ENCODE results near the gene SYTL3.

Gene SYTL3

DNA sequence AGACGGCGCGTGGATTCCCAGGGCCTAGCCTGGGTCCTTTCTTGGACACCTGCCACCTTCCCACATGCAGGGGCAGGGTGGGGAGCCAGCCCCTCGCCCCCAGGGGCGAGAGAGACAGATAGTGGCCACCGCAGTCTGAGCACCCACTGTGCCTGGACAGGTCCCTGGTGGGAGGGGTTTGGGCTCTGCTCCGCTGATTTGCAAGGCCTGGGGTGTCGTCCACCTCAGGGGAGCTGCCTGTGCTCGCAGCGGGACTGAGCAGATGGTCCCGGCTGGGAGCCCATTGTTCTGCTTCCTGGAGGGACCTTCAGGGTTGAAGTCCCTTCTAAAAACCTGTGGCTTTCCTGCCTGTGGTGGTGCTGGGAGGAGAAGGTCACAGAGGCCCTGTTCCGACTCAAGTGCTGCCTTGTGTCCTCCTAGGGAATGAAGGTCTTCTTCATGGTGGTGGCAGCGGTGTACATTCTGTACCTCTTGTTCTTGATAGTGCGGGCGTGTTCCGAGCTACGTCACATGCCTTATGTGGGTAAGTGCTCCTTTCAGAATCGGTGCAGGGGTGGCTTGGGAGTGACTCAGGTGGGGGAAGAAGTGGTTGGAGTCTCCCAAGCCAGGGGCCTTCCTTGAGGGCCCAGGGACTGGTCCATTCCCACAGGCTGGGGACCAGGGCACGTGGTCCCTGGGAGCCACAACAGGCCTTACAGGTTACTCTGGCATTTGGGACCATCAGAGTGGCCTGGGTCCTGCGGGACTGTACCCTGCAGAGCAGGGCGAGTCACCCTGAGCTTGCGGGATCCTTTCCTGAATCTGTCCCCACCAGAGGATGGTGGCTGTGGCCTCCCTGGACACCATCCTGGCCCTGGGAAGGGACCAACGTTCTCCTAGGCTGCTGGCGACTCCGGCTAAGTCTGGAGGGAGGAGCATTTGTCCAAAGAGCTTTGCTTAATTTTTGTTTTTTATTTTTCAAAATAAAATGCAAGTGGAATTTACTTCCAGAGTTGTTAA lies 24.9 kb upstream of the SYTL3 start:
- WGBS, 2 experiments (ENCODE audit: insufficient coverage in 2 of 2) = 95 to 96% methylated on average over 19 to 22 of the region's 25 CpGs
- H3K27ac ChIP-seq (ENCODE audit: low read depth, low read length, severe bottlenecking) = no peak overlapping the region
- H3K36me3 ChIP-seq (ENCODE audit: control insufficient read depth, insufficient read depth, low read length) = peaks cover 89% of the 10 kb centered on the region
- H3K4me1 ChIP-seq (ENCODE audit: control insufficient read depth, insufficient read depth, low read length, poor library complexity, severe bottlenecking) = no peaks in the 10 kb centered on the region
- H3K4me3 ChIP-seq (ENCODE audit: extremely low read depth, insufficient read depth, low read length, poor library complexity, severe bottlenecking) = no peak overlapping the region
- no peaks in the 10 kb centered on the region for H3K9me3 ChIP-seq (ENCODE audit: control insufficient read depth, low read length)

DNA sequence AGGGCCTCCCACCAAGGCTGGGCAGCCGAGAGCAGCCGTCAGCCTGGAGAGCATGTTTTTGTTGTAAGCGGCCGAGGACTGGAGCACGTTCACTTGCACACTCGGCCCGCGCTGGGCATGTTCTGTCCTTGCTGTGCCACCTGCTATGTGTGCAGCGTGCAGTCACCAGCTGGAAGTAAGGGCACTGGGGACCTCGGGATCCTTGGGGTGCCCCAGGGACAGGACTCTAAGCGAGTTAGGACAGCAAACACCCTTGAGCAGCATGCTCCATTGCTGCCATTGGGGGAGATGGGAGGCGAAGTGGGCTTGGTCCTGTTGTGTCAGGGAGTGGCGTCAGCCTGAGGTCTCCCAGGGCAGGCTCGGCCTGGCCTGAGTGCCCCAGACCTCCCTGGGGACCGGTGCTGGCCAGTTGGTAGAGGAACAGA lies 24.0 kb upstream of the SYTL3 start:
- Histone ChIP-seq H3K4me3 (ENCODE audit: extremely low read depth, insufficient read depth, low read length, poor library complexity, severe bottlenecking) (no peak overlapping the region), H3K36me3 (ENCODE audit: control insufficient read depth, insufficient read depth, low read length) (peaks cover 89% of the 10 kb centered on the region), H3K27ac (ENCODE audit: low read depth, low read length, severe bottlenecking) (no peak overlapping the region), H3K4me1 (ENCODE audit: control insufficient read depth, insufficient read depth, low read length, poor library complexity, severe bottlenecking) (no peaks in the 10 kb centered on the region), H3K9me3 (ENCODE audit: control insufficient read depth, low read length) (no peaks in the 10 kb centered on the region)
- 91 to 96% methylated on average over 14 to 15 of the region's 15 CpGs for WGBS, 2 experiments (ENCODE audit: insufficient coverage in 2 of 2)

DNA sequence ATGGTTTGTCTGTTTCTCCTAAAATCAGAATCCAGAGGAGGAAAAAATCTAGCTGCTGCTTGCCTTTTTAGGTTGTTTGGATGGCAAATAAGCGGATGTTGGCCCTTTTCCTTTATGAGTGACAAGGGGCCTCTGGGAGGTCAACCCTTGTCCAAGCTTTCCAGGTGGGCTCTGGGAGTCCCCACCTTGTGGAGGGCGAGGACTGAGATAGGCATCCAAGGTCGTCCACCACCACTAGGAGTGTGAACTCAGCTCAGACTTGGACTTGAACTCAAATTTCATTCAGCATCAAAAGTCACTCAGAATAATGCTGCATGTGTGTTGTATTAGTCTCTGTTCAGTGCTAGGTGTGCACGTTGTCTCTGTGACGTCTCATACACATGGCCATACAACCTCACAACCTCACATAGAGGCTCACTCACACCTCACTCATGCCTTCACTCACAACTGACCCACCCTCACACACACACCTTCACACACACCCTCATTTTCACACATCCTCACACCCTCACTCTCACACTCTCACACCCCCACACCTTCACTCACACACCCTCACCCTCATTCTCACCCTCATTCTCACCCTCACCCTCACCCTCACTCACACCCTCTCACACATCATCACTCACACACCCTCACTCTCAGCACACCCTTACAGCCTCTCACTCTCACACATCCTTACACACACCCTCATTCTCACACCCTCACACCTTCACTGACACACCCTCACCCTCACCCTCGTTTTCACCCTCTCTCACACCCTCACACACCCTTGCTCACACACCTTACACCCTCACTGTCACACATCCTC lies 23.3 kb upstream of the SYTL3 start:
- Histone ChIP-seq H3K4me3 (ENCODE audit: extremely low read depth, insufficient read depth, low read length, poor library complexity, severe bottlenecking) (no peak overlapping the region), H3K36me3 (ENCODE audit: control insufficient read depth, insufficient read depth, low read length) (peaks cover 87% of the 10 kb centered on the region), H3K9me3 (ENCODE audit: control insufficient read depth, low read length) (no peaks in the 10 kb centered on the region), H3K4me1 (ENCODE audit: control insufficient read depth, insufficient read depth, low read length, poor library complexity, severe bottlenecking) (peaks cover 2% of the 10 kb centered on the region), H3K27ac (ENCODE audit: low read depth, low read length, severe bottlenecking) (no peak overlapping the region)
- WGBS, 2 experiments (ENCODE audit: insufficient coverage in 2 of 2) = 83 to 91% methylated on average over 4 to 5 of the region's 6 CpGs

DNA sequence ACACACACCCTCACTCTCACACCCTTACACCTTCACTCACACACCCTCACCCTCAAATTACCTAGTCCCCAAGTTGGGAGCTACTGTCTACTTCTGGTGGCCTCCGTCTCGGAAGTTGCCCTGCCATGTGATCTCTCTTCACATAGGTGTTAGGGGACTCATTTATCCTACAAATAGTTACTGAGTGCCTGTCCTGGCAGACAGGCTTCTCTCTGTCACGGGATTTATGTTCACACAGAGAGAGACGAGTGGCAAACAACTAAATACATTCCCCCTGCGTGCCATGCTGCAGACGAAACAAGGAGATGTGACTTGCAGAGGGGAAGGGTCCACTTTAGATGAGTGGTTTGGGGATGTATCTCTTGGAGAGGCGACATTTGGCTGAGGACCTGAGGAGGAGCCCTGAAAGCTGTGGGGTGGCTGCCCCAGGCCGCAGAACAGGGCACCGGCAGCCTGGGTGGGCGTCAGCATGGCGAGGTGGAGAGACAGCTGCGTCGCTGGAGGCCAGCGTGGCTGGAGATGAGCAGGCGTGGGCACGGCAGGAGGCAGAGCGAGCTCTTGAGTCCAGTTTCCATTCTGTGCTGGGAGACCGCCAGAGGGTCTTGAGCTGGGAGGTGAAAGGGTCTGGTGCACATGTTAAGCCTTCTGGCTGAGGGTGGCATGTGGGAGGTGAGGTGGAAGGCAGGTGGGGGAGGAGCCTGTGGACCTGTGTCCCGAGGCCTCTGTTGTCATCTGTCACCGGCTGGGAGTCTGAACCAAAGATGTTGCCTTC lies 22.5 kb upstream of the SYTL3 start:
- H3K4me3 ChIP-seq (ENCODE audit: extremely low read depth, insufficient read depth, low read length, poor library complexity, severe bottlenecking) = no peak overlapping the region
- 88 to 95% methylated on average over 15 to 16 of the region's 20 CpGs for WGBS, 2 experiments (ENCODE audit: insufficient coverage in 2 of 2)
- no peaks in the 10 kb centered on the region for H3K9me3 ChIP-seq (ENCODE audit: control insufficient read depth, low read length)
- no peak overlapping the region for H3K27ac ChIP-seq (ENCODE audit: low read depth, low read length, severe bottlenecking)
- peaks cover 84% of the 10 kb centered on the region for H3K36me3 ChIP-seq (ENCODE audit: control insufficient read depth, insufficient read depth, low read length)
- peaks cover 10% of the 10 kb centered on the region for H3K4me1 ChIP-seq (ENCODE audit: control insufficient read depth, insufficient read depth, low read length, poor library complexity, severe bottlenecking)

DNA sequence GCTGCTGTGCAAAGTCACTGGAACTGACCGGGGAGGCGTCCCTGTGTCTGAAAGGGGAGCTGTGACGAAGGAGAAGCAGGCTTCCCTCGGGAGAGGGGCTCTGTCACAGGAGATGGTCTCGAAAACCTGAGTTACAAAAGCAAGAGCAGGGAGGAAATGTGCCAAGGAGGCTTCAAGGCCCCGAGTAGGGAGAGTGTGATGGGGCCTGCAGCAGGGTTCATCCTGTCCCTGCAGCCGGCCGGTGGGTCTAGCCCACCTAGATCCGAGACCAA lies 22.0 kb upstream of the SYTL3 start:
- Histone ChIP-seq H3K9me3 (ENCODE audit: control insufficient read depth, low read length) (no peaks in the 10 kb centered on the region), H3K27ac (ENCODE audit: low read depth, low read length, severe bottlenecking) (no peak overlapping the region), H3K4me3 (ENCODE audit: extremely low read depth, insufficient read depth, low read length, poor library complexity, severe bottlenecking) (no peak overlapping the region), H3K4me1 (ENCODE audit: control insufficient read depth, insufficient read depth, low read length, poor library complexity, severe bottlenecking) (peaks cover 11% of the 10 kb centered on the region), H3K36me3 (ENCODE audit: control insufficient read depth, insufficient read depth, low read length) (peaks cover 80% of the 10 kb centered on the region)
- 93 to 95% methylated on average over 9 of the region's 9 CpGs for WGBS, 2 experiments (ENCODE audit: insufficient coverage in 2 of 2)

DNA sequence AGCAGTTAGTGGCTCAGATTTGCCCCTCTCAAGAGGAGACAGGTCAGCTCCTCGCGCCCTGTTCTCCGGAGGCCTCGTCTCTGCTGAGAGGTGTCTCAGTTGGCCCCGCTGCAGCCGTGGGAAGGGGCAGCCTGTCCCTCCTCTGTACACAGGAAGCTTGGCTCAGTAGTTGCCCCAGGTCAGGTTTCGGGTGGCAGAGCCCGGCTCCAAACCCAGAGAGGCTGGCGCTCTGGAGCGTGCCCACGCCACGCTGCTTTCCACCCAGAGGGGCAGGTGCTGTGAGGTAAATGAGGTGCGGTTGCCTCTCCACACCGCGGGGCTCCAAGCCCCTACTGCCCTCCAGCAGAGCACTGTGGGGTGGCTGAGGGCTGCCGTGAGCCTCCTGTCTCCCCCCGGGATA lies 21.3 kb upstream of the SYTL3 start:
- 92 to 94% methylated on average over 9 to 11 of the region's 17 CpGs for WGBS, 2 experiments (ENCODE audit: insufficient coverage in 2 of 2)
- Histone ChIP-seq H3K36me3 (ENCODE audit: control insufficient read depth, insufficient read depth, low read length) (peaks cover 82% of the 10 kb centered on the region), H3K27ac (ENCODE audit: low read depth, low read length, severe bottlenecking) (no peak overlapping the region), H3K9me3 (ENCODE audit: control insufficient read depth, low read length) (no peaks in the 10 kb centered on the region), H3K4me3 (ENCODE audit: extremely low read depth, insufficient read depth, low read length, poor library complexity, severe bottlenecking) (no peak overlapping the region), H3K4me1 (ENCODE audit: control insufficient read depth, insufficient read depth, low read length, poor library complexity, severe bottlenecking) (peaks cover 11% of the 10 kb centered on the region)

DNA sequence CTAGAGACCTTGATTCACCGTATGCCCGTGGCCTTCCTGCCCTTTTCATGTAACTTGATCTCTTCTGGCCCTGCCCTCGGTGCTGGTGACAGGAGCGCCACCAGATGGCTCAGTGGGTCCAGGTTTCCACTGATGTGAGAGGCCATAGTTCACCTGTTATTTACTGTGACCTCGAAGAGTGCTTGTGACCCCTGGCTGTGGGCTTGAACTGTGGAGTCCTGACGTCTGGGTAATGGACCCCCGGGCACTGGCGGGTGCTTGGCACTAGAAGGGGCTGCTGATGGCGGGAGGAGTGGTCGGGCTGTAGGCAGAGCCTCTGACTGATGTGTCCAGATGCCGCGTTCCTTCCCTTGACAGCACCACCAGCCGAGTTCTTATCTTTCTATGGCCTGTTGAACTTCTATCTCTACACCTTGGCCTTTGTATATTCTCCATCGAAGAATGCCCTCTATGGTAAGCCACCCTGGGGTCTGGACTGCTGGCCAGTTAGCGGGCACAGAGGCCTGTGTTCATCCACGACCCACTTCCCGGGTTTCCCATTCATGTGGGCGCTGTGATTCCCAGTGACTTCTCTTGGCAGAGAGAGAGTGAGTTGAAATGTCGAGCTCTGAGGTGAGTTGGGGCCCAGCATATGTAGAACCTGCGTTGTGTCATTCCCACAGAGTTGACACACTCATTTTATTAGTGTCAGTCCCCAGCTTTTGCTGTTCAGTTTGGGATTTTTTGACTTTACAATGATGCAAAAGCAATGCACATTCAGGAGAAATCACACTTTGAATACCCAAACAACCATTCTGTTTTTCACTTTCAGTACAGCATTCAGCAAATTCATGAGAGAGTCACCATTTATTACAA lies 20.3 kb upstream of the SYTL3 start:
- H3K36me3 ChIP-seq (ENCODE audit: control insufficient read depth, insufficient read depth, low read length) = peaks cover 75% of the 10 kb centered on the region
- no peaks in the 10 kb centered on the region for H3K9me3 ChIP-seq (ENCODE audit: control insufficient read depth, low read length)
- 90 to 93% methylated on average over 14 to 20 of the region's 20 CpGs for WGBS, 2 experiments (ENCODE audit: insufficient coverage in 2 of 2)

DNA sequence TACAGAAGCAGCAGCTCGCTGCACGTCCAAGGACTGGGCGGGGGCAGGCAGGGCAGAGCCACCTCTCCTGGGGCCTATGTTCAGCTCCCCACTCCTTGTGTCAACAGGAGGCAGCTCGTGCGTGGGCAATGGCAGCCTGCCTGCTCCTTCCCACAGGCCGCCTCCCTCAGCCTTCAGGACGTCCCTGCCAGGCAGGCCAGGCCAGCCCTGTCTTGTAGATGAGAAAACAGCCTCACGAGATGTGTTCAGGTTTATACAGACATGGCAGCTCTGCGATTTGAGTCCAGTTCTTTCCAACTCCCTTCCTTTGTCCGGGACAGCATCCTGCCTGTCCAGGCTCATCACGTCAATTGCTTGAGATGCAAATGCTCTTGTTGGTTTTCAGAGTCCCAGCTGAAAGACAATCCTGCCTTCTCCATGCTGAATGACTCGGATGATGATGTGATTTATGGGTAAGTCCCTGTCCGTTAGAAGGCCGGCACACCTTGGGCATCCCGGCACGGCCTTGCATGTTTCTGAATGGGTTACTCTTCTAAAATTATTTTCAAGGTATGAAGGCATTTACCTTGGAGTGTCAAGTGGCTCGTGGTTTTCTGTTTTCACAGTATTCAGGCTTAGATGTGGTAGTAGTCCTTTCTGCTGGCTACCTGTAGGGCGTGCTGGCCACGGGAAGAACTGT lies 18.8 kb upstream of the SYTL3 start:
- peaks cover 11% of the 10 kb centered on the region for H3K4me1 ChIP-seq (ENCODE audit: control insufficient read depth, insufficient read depth, low read length, poor library complexity, severe bottlenecking)

More for the DNA sequence above, 20.3 kb upstream of the SYTL3 start:
- Histone ChIP-seq H3K4me3 (ENCODE audit: extremely low read depth, insufficient read depth, low read length, poor library complexity, severe bottlenecking) (no peak overlapping the region), H3K4me1 (ENCODE audit: control insufficient read depth, insufficient read depth, low read length, poor library complexity, severe bottlenecking) (peaks cover 11% of the 10 kb centered on the region), H3K27ac (ENCODE audit: low read depth, low read length, severe bottlenecking) (no peak overlapping the region)

DNA sequence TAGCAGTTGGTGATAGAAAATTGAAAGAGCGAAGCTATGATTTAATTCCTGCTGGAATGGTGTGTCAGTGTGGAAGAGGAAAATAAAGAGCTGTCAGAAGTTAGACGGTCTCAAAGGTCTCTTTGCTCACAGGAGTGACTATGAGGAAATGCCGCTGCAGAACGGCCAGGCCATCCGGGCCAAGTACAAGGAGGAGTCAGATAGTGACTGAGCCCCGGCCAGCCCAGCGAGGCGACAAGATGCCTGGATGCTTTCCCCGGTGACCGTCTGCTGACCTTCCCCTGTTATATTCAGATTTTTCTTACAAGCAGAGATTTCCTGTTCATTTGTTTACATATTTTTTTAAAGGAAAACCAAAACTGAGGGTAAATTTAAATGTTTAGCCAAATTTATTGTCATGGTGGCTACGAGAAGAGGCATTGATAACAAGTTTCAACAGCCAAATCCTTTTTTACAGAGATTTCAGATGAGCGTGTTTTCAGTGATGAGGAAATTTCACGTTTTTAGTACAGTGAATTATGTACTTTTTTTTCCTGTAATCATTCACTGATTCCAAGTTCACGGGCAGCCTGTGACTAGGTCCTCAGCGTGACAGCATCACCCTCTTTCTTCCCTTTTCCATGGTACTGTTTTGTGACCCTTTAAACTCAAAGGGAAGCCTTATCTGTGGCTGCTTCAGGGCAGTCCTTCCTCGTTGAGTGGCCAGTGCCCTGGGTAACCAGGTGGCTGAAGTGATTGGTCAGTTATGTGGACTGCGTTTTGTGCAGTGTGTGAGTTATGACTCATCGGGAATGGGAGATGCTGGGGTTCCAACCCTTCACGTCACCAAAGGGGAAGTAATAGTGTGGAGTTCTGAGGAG lies 17.9 kb upstream of the SYTL3 start:
- Histone ChIP-seq H3K4me3 (ENCODE audit: extremely low read depth, insufficient read depth, low read length, poor library complexity, severe bottlenecking) (no peak overlapping the region), H3K27ac (ENCODE audit: low read depth, low read length, severe bottlenecking) (peak overlapping the region; percentile 57), H3K9me3 (ENCODE audit: control insufficient read depth, low read length) (no peaks in the 10 kb centered on the region), H3K36me3 (ENCODE audit: control insufficient read depth, insufficient read depth, low read length) (peaks cover 71% of the 10 kb centered on the region), H3K4me1 (ENCODE audit: control insufficient read depth, insufficient read depth, low read length, poor library complexity, severe bottlenecking) (peaks cover 11% of the 10 kb centered on the region)
- 86 to 90% methylated on average over 11 to 16 of the region's 19 CpGs for whole genome bisulfite sequencing, 2 experiments (ENCODE audit: insufficient coverage in 2 of 2)

More for the DNA sequence above, 18.8 kb upstream of the SYTL3 start:
- Histone ChIP-seq H3K36me3 (ENCODE audit: control insufficient read depth, insufficient read depth, low read length) (peaks cover 71% of the 10 kb centered on the region), H3K9me3 (ENCODE audit: control insufficient read depth, low read length) (no peaks in the 10 kb centered on the region), H3K4me3 (ENCODE audit: extremely low read depth, insufficient read depth, low read length, poor library complexity, severe bottlenecking) (no peak overlapping the region), H3K27ac (ENCODE audit: low read depth, low read length, severe bottlenecking) (no peak overlapping the region)
- WGBS, 2 experiments (ENCODE audit: insufficient coverage in 2 of 2) = 95% methylated on average over 14 to 19 of the region's 19 CpGs

All from mesodermal cell (in vitro differentiated cells).